ENCODE data around the gene DIP2C.

The DIP2C gene

GRCh38 chr10:228366-228765, 461.1 kb downstream of the DIP2C start:
- no peak for DNase-seq (ENCODE audit: low spot score)

GRCh38 chr10:227014-227413, 462.5 kb downstream of the DIP2C start:
- no peak for DNase-seq (ENCODE audit: low spot score)

- DNase-seq (ENCODE audit: low spot score) = no peak
Measured at GRCh38 chr10:226018-226417, 463.4 kb downstream of the DIP2C start.

- no peak for DNase-seq (ENCODE audit: low spot score)
Measured at GRCh38 chr10:224571-224970, 464.9 kb downstream of the DIP2C start.
